ENCODE data around the gene MYL7. TPM values are rescaled to one million over a fixed set of nuclear protein-coding genes. Genes with fewer than 3 reads are reported as not detected.

The MYL7 gene
- total RNA-seq, 1 donor from 2014 or later = not detected

DNA sequence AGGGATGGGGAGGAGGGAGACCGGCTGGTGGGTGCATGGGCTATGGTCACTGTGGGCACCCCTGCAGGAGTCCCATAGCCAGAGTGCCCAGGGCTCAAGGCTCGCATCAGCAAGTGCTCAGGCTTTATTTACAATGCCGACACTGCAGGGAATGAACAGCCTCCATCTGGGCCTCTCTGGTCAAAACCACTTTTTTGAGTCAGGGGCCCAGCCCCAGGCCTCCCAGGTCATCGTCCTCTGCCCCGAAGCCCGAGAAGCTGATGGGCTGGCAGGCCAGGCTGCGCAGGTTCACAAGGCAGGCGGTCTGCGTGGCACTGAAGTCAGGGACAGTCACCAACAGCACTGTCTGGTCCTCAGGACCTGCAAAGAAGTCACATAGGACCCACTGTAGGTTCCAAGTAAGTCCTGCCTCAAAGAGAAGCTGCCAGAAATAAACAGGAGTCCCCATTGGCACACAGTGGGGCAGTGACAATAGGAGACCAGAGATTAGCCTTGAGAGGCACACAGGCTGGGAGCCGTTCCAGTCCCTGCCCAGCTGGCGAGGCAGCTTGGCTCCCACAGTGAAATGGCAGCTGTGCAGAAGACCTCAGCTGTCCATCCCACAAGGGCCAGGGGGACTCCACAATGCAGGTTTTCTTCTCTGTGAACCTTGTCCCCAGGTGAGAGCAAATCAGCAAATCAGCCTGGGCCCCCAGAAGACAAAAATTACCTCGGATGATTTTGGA lies 26.4 kb downstream of the MYL7 start:
- intact Hi-C loops (cut with micrococcal nuclease) = no loop called here

DNA sequence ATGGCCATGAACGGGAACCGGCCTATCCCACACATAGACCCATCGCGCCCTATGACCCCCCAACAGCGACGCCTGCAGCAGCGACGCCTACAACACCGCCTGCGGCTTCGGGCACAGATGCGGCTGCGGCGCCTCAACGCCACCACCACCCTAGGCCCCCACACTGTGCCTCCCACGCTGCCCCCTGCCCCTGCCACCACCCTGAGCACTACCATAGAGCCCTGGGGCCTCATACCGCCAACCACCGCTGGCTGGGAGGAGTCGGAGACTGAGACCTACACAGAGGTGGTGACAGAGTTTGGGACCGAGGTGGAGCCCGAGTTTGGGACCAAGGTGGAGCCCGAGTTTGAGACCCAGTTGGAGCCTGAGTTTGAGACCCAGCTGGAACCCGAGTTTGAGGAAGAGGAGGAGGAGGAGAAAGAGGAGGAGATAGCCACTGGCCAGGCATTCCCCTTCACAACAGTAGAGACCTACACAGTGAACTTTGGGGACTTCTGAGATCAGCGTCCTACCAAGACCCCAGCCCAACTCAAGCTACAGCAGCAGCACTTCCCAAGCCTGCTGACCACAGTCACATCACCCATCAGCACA lies 27.3 kb downstream of the MYL7 start:
- intact Hi-C loops (cut with micrococcal nuclease) = no loop called here

DNA sequence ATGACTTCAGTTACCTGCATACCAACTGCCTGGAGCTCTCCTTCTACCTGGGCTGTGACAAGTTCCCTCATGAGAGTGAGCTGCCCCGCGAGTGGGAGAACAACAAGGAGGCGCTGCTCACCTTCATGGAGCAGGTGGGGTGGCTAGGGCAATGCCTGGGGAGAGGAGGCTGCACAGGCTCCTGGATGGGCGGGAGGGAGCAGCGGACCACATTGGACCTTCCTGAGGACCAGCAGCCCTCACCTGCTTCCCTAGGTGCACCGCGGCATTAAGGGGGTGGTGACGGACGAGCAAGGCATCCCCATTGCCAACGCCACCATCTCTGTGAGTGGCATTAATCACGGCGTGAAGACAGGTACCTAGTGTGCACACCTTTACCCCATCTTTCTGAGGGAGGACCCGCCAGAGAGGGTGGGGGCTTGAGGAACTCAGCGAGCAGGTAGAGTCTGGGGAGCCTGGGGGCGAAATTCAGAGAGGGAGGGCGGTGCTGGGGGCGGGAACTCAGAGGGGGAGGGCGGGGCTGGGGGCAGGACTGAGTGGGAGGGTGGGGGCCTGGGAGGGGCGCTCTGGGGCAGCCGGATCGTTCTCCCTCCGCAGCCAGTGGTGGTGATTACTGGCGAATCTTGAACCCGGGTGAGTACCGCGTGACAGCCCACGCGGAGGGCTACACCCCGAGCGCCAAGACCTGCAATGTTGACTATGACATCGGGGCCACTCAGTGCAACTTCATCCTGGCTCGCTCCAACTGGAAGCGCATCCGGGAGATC lies 28.0 kb downstream of the MYL7 start:
- intact Hi-C loops (cut with micrococcal nuclease) = no loop called here

DNA sequence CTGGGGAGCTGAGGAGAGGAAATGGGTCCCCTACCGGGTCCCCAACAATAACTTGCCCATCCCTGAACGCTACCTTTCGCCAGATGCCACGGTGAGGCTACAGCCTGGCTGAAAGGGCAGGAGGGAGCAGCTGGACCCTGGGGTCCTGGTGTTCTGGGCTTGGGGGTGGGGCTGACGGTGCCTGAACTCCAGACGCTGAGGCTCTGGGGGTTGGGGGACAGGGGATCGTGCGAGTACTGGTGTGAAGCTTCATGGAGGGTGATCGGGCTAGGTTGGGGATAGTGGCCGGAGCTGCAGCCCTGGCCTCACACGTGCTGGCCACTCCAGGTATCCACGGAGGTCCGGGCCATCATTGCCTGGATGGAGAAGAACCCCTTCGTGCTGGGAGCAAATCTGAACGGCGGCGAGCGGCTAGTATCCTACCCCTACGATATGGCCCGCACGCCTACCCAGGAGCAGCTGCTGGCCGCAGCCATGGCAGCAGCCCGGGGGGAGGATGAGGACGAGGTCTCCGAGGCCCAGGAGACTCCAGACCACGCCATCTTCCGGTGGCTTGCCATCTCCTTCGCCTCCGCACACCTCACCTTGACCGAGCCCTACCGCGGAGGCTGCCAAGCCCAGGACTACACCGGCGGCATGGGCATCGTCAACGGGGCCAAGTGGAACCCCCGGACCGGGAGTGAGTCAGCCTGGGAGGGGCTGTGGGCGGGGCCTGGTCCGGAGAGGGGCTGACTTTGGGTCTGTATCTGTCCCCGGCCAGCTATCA lies 28.7 kb downstream of the MYL7 start:
- intact Hi-C loops (cut with micrococcal nuclease) = no loop called here

DNA sequence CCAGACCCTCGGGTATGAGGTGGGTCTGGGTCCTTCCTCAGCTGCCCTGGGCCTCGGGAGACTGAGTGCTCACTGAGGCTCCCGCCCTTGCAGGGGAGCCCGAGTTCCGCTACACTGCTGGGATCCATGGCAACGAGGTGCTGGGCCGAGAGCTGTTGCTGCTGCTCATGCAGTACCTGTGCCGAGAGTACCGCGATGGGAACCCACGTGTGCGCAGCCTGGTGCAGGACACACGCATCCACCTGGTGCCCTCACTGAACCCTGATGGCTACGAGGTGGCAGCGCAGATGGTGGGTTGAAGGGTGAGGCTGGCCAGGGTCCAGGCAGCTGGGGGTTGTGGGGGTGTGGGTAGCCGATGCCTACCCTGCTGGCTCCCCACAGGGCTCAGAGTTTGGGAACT lies 29.4 kb downstream of the MYL7 start:
- intact Hi-C loops (cut with micrococcal nuclease) = no loop called here

DNA sequence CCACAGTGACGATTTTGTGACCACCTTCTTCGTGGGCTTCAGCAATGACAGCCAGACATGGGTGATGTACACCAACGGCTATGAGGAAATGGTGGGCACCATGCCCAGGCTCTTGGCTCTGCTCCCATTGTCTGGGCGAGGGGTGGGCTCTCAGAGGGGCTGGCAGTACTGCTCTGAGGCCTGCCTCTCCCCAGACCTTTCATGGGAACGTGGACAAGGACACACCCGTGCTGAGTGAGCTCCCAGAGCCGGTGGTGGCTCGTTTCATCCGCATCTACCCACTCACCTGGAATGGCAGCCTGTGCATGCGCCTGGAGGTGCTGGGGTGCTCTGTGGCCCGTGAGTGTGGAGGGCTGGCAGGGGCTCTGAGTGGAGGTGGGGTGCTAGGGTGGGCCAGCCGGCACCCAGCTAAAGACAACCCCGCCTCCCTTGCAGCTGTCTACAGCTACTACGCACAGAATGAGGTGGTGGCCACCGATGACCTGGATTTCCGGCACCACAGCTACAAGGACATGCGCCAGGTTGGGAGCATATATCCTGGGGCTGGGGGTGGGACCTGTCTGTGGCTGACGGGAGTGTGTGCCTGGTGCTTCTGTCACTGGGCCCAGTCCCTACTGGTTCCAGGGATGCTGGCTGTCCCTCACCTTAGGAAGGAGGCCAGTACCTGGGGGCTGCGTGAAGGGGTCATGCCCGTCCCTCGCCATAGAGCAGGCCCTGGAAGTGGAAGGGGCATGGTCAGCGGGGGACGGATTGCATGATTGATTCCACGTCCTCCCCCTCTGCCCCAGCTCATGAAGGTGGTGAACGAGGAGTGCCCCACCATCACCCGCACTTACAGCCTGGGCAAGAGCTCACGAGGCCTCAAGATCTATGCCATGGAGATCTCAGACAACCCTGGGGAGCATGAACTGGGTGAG lies 30.2 kb downstream of the MYL7 start:
- intact Hi-C loops (cut with micrococcal nuclease) = no loop called here

DNA sequence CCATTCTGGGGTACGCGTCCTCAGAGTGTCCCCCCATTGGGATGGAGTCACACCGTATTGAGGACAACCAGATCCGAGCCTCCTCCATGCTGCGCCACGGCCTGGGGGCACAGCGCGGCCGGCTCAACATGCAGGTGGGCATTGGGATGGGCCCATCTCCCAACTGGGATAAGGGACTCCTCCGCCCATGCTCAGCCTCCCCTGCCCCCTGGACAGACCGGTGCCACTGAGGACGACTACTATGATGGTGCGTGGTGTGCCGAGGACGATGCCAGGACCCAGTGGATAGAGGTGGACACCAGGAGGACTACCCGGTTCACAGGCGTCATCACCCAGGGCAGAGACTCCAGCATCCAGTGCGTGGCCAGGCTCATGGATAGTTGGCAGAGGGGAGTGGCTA lies 31.1 kb downstream of the MYL7 start:
- intact Hi-C loops (cut with micrococcal nuclease) = no loop called here

DNA sequence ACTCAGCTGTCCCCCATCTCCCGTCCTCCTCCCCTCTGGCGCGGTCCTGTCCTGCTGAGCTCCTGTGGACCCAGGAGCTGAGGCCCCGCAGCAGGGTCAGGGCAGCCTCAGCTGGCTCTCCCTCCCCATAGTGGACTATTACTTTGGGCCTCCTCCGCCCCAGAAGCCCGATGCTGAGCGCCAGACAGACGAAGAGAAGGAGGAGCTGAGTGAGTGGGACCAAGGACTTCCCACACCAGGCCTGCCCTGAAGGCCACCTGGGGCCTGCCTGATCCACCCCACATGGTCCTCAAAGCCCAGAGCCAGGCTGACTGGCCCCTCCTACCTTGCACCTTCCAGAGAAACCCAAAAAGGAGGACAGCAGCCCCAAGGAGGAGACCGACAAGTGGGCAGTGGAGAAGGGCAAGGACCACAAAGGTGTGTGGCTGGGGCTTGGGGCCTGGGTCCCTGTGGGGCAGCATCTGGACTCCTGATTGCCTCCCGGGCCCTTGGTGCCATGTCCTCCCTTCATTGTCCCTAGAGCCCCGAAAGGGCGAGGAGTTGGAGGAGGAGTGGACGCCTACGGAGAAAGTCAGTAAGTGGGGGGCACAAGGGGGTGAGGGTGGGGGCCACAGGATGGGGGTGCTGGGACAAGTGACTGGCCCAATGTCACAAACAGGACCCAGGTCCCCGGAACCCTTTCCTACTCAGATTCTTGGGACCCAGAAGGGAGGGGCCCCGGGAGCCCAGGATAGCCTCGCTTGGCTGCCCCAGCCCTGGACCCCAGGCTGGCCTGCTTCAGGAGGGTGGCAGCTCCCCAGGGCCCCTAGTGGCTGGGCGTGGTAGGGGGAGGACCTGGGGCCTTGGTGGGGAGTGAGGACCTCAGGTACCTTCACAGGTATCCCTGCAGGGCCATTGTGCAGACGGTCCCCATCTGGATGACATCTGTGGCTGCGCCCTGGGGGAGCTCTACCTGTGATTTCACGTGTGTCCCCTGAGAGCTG lies 32.1 kb downstream of the MYL7 start:
- intact Hi-C loops (cut with micrococcal nuclease) = no loop called here

DNA sequence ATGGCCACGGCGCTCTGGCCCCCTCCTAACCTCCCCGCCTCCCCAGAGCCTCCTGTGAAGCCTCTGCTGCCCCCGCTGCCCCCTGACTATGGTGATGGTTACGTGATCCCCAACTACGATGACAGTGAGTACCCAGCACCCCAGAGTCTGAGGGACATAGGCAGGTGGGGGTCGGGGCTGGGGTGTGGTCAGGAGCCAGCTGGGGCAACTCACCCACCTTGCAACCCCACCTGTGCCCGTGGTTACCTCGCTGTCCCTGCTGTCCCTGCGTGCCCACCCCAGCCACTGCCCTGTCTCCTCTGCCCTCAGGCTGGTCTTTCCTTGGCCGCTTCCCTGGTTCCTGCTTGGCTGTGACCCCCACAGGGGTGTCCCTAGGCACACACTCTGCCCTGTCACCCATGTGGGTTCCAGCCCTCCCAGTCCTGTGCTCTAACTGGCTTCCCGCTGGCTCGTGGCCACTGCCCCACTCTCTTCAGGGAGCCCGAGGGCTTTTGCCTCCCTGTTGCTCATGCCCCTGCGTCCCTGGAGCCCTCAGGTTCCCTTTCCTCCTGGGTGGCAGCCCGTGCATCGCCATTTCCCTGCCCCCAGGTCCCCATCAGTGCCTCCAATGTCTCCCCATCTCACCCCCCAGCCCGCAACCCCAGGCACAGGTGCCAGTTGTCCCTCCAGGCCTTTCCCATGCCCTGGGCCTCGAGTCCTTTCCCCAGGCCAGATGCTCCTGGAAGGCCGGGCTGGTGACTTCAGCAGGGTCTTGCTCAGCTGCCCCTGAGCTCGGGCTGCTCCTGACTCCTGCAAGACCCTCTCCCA lies 33.0 kb downstream of the MYL7 start:
- intact Hi-C loops (cut with micrococcal nuclease) = no loop called here

DNA sequence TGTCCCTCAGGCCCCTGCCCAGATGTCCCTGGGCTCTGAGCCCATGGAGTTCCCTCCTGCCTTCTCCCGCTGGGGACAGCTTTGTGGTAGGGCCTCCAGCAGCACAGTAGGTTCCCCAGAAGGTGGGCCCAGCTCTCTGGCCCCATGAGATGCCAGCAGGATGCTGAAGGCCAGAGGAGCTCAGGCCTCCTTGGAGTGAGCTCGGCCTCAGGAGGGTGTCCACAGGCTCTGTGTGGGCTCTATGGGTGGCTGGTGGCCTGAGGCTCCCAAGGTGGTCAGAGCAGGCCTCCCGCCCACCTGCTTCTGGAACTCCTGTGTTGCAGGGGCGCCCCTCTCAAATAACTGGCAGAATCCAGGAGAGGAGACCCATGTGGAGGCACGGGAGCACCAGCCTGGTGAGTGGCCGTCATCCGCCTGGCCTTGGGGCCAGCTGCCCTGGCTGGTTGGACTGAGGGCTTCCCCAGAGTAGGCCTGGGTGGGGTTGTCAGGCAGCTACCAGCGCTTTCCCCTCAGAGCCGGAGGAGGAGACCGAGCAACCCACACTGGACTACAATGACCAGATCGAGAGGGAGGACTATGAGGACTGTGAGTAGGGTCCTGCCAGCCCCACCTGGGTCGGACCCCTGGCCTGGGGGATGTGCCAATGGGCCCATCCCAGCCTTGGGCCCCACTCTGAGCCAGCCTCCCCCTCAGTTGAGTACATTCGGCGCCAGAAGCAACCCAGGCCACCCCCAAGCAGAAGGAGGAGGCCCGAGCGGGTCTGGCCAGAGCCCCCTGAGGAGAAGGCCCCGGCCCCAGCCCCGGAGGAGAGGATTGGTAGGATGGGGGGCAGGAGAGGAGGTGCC lies 33.8 kb downstream of the MYL7 start:
- intact Hi-C loops (cut with micrococcal nuclease) = no loop called here

DNA sequence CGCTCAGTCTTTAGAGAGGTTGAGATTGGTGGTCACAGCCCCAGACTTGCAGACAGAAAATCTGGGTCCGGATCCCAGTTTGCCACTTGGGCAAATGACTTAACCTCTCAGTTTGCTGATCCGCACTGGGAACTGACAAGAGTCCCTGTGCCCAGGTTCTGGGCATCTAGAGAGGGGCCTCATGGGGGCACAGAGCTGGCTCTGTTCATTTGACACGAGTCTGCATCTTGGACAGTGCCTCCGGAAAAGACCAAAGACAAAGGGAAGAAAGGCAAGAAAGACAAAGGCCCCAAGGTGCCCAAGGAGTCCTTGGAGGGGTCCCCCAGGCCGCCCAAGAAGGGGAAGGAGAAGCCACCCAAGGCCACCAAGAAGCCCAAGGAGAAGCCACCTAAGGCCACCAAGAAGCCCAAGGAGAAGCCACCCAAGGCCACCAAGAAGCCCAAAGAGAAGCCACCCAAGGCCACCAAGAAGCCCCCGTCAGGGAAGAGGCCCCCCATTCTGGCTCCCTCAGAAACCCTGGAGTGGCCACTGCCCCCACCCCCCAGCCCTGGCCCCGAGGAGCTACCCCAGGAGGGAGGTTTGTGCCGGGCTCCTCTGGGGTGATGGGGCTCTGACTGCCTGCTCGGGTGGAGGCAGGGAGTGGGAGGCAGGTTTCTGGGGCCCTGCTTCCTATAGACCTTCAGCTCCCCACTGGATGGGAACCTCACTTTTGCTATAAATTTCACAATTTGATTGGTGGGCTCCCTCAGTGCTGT lies 34.6 kb downstream of the MYL7 start:
- intact Hi-C loops (cut with micrococcal nuclease) = no loop called here

DNA sequence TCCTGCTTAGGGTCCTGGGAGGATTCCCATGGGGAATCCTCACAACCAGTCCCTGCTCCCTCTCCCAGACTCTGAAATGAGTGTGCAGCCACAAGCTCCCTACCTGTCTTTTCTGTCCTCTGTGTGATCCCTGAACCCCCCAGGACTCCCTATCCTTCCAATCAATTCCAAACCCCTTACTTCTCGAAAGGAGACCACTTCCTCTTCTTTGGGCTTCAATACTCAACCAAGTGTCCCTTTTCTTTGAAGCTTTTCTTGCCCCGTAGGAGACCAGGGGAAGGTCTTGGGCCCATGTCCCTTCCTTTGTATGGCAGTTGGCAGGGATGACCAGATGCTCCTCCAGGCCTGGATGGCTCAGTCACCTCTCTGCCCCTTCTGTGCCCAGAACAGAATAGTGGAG lies 35.3 kb downstream of the MYL7 start:
- intact Hi-C loops (cut with micrococcal nuclease) = no loop called here

DNA sequence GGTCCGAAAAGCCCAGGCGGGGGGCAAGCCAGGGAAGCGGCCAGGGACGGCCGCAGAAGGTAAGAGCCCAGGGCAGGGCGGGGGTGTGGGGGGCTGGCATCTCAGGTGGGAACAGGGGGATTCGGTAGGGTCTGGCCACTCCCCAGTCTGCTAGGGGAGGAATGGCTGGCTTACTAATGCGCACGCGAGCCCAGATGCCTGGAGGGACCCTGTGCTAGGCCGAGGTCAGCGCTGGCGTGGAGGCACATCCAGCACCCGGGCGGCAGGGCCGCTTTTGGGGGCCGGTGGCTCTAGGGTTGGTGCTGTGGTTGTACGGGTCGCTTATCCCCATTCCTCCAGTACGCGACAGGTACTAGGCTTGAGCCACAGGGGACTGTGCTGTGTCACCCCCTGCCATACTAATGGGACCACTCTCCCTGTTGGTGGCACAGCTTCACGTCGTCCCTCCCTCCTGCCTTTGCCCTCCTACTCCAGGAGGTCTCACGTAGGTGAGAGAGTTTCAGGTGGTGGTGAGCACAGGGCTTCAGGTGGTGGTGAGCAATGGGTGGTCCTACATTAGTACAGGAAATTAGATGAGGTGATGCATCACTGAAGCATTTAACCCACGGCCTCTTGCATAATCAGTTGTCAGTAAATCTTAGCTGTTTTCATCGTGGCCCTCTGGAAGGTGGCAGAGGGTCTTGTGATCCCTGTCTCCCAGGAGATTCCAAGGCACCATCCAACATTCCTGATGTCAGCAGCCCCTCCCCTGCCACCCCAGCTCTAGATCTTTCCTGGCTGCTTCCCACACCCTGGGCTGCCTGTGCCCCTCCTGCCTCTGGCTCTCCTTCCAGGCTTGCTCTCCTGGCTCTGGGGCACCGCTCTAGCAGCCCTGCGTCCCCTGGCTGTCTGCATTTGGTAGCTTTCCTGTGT lies 36.0 kb downstream of the MYL7 start:
- intact Hi-C loops (cut with micrococcal nuclease) = loop anchor here (1.0 kb wide), 1 partner anchor 18 kb away; the partner anchor contains the start of gene POLD2

DNA sequence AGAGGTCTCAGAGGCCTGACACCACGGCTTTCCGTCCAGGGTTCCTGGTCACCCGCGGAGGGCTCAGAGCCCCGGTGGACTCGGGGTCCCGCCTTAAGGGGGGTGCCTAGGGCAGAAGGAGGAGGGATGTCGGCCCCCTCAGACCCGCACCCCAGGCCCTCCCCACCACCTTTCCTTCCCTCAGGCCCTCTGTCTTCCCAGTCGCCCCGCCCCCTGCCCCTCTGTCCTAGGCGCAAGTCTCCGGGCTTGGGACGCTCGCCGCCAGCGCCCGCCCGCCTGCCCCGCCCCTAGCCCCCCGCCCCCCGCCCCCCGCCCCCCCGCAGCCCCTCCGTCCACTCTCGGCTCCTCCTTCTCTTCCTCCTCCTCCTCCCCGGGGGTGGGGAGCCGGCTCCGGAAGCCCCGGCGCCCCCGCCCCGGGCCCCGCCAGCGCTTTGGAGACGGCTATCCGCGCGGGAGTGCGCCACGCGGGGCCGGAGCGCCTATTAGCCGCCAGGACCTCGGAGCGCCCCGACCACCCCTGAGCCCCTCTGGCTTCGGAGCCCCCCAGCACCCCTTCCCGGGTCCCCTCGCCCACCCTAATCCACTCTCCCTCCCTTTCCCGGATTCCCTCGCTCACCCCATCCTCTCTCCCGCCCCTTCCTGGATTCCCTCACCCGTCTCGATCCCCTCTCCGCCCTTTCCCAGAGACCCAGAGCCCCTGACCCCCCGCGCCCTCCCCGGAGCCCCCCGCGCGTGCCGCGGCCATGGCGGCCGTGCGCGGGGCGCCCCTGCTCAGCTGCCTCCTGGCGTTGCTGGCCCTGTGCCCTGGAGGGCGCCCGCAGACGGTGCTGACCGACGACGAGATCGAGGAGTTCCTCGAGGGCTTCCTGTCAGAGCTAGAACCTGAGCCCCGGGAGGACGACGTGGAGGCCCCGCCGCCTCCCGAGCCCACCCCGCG lies 36.9 kb downstream of the MYL7 start, which contains the start of gene AEBP1:
TSS of gene AEBP1 (plus strand) at position 423 of the 937 bp plus-strand sequence. CDS start at position 744, 321 bp downstream.
- intact Hi-C loops (cut with micrococcal nuclease) = loop anchor here (1.0 kb wide), 1 partner anchor 19 kb away; the partner anchor contains the start of gene POLD2

DNA sequence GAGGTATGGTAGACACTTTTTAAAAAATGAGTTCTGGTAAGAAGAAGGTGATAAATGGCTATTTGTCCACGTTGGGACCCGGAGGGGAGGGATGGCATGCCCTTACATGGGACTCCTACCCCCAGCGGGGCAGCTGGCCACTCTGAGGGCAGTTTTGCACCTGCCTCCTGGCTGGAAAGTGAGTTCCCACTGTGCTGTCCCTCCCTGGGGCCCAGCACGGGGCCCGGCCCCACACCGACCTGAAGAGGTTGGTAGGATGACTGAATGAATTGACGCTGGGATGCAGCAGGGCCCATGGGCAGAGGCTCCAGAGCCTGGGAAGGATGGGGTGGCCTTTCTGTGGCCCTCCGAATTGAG lies 37.6 kb downstream of the MYL7 start:
- intact Hi-C loops (cut with micrococcal nuclease) = no loop called here

All from T-helper 1 cell treated with Interleukin-12 subunit alpha and Interleukin-12 subunit beta and Interleukin-4 antibody, amounts not matched to agents 30 ng/mL and 1 ng/mL, for 36 hours (primary cell).